Stimulated activated CD4-positive, alpha-beta T cell treated with anti-CD3 and anti-CD28 coated beads, Interleukin-12 subunit alpha, Interleukin-12 subunit beta, amount 100 ng/mL, for 4 hours (primary cell): Measurements from ENCODE around the gene MDN1.
"Not testable (repeated sequence)": the region's sequence is repeated elsewhere in the genome, so short reads cannot be mapped to it uniquely, and the experiment has no call there.

ENCODE experiments used
- DNase-seq: peaks from one replicate; pipeline ENCODE4 v3.0.0-alpha.2; 2020

Gene MDN1

GRCh38 chr6:89807581-89807980 is 12.0 kb downstream of the MDN1 start:
- no peak for DNase-seq

- DNase-seq: no peak
These were observed 13.7 kb downstream of the MDN1 start for GRCh38 chr6:89805814-89806371.

- no peak for DNase-seq
These were observed 16.3 kb downstream of the MDN1 start for GRCh38 chr6:89803271-89803670.

GRCh38 chr6:89799756-89800155 is 19.8 kb downstream of the MDN1 start:
- no peak for DNase-seq

- DNase-seq: no peak
These were observed 20.5 kb downstream of the MDN1 start for GRCh38 chr6:89799096-89799495.

- no peak for DNase-seq
These were observed 22.3 kb downstream of the MDN1 start for GRCh38 chr6:89797317-89797716.

GRCh38 chr6:89794324-89794723 is 25.3 kb downstream of the MDN1 start:
- DNase-seq: no peak

- DNase-seq: no peak
These were observed 26.0 kb downstream of the MDN1 start for GRCh38 chr6:89793586-89793985.

- no peak for DNase-seq
These were observed 26.7 kb downstream of the MDN1 start for GRCh38 chr6:89792881-89793280.

GRCh38 chr6:89790403-89790802 is 29.2 kb downstream of the MDN1 start:
- DNase-seq: no peak

- DNase-seq: no peak
These were observed 29.6 kb downstream of the MDN1 start for GRCh38 chr6:89789980-89790379.

- no peak for DNase-seq
These were observed 31.8 kb downstream of the MDN1 start for GRCh38 chr6:89787660-89788328.

GRCh38 chr6:89786970-89787369 is 32.6 kb downstream of the MDN1 start:
- no peak for DNase-seq

GRCh38 chr6:89784838-89785237 is 34.8 kb downstream of the MDN1 start:
- no peak for DNase-seq

- DNase-seq: not testable (repeated sequence)
These were observed 36.3 kb downstream of the MDN1 start for GRCh38 chr6:89783293-89783692.

- no peak for DNase-seq
These were observed 37.4 kb downstream of the MDN1 start for GRCh38 chr6:89782222-89782621.

GRCh38 chr6:89781070-89782034 is 38.2 kb downstream of the MDN1 start:
- no peak for DNase-seq

GRCh38 chr6:89777455-89777854 is 42.1 kb downstream of the MDN1 start:
- DNase-seq: no peak

- no peak for DNase-seq
These were observed 42.9 kb downstream of the MDN1 start for GRCh38 chr6:89776583-89777233.

- DNase-seq: no peak
These were observed 44.4 kb downstream of the MDN1 start for GRCh38 chr6:89775150-89775549.

GRCh38 chr6:89769572-89769971 is 50.0 kb downstream of the MDN1 start:
- DNase-seq: no peak

- DNase-seq: no peak
These were observed 51.3 kb downstream of the MDN1 start for GRCh38 chr6:89768324-89768723.

- DNase-seq: no peak
These were observed 56.0 kb downstream of the MDN1 start for GRCh38 chr6:89763550-89763949.
